Brain pericyte (primary cell): ENCODE results near the gene C1GALT1C1L.
"Not testable (repeated sequence)": the region's sequence is repeated elsewhere in the genome, so short reads cannot be mapped to it uniquely, and the experiment has no call there.

Source experiments
- DNase-seq: peaks from one replicate; pipeline ENCODE4 v3.0.0-alpha.2; 2012; ENCODE audit warnings: low read depth, low spot score

C1GALT1C1L gene

GRCh38 chr2:43676322-43677050 is at the start of gene C1GALT1C1L:
C1GALT1C1L (minus strand) TSS chr2:43676429; CDS start chr2:43676322, 107 bp downstream.
- peak; percentile 8 for DNase-seq

GRCh38 chr2:43725711-43726246 is 49.5 kb upstream of the C1GALT1C1L start:
- no peak for DNase-seq

- no peak for DNase-seq
Observed at GRCh38 chr2:43724728-43725526, 48.7 kb upstream of the C1GALT1C1L start.

- DNase-seq: no peak
Observed at GRCh38 chr2:43718530-43719124, 42.4 kb upstream of the C1GALT1C1L start.

GRCh38 chr2:43717322-43717721 is 41.1 kb upstream of the C1GALT1C1L start:
- DNase-seq: no peak

- no peak for DNase-seq
Observed at GRCh38 chr2:43715300-43716098, 39.3 kb upstream of the C1GALT1C1L start.

GRCh38 chr2:43714164-43714563 is 37.9 kb upstream of the C1GALT1C1L start:
- no peak for DNase-seq

GRCh38 chr2:43710866-43711265 is 34.6 kb upstream of the C1GALT1C1L start:
- DNase-seq: no peak

- no peak for DNase-seq
Observed at GRCh38 chr2:43708891-43709290, 32.7 kb upstream of the C1GALT1C1L start.

- DNase-seq: no peak
Observed at GRCh38 chr2:43708178-43708577, 31.9 kb upstream of the C1GALT1C1L start.

GRCh38 chr2:43707255-43708015 is 31.2 kb upstream of the C1GALT1C1L start:
- peak; percentile 22 for DNase-seq

- no peak for DNase-seq
Observed at GRCh38 chr2:43701111-43701510, 24.9 kb upstream of the C1GALT1C1L start.

GRCh38 chr2:43699761-43700160 is 23.5 kb upstream of the C1GALT1C1L start:
- DNase-seq: no peak

GRCh38 chr2:43698140-43698539 is 21.9 kb upstream of the C1GALT1C1L start:
- DNase-seq: not testable (repeated sequence)

GRCh38 chr2:43692428-43692994 is 16.3 kb upstream of the C1GALT1C1L start:
- DNase-seq: no peak

- DNase-seq: no peak
Observed at GRCh38 chr2:43689999-43690398, 13.8 kb upstream of the C1GALT1C1L start.

GRCh38 chr2:43685357-43685756 is 9.1 kb upstream of the C1GALT1C1L start:
- no peak for DNase-seq

GRCh38 chr2:43677783-43678182 is 1.6 kb upstream of the C1GALT1C1L start:
- DNase-seq: not testable (repeated sequence)

GRCh38 chr2:43675646-43676321 is 445 bp downstream of the C1GALT1C1L start:
- no peak for DNase-seq

- DNase-seq: no peak
Observed at GRCh38 chr2:43657241-43657640, 19.0 kb downstream of the C1GALT1C1L start.
